Measurements from ENCODE around the gene DENND6B. TPM values are rescaled to one million over a fixed set of nuclear protein-coding genes. Genes with fewer than 3 reads are reported as not detected.

Gene DENND6B
- total and polyA plus RNA-seq, 2 of the 13 experiments (the other 11 are each of a cell fraction or from before 2014, with no cell fraction given): 0.95 to 3.8 TPM

GRCh38 chr22:50361688-50362087 is 34.9 kb upstream of the DENND6B start (continued):
- TF ChIP-seq ZNF687 (CRISPR knock-in tag; IDR thresholded peaks at IDR 0.05): peak; percentile 22; the same call in 1 of the 2 replicates
- 0 out of 2 replicates have a peak, but pooled peaks have one; percentile 15 for TF ChIP-seq SP4 (CRISPR knock-in tag; IDR thresholded peaks at IDR 0.05)
- TF ChIP-seq ZFP37 (CRISPR knock-in tag; IDR thresholded peaks at IDR 0.05; ENCODE audit: borderline replicate concordance): no peak
- no peak for TF ChIP-seq ZNF646 (CRISPR knock-in tag; IDR thresholded peaks at IDR 0.05)

Measured in HepG2 (cell line).